Activated T-helper 2 cell treated with anti-CD3 and anti-CD28 coated beads, Interferon-gamma antibody, Interleukin-2, Interleukin-4, amounts not matched to agents 10 μg/mL and 5 μg/mL and 100 μg/mL, durations not matched to agents 14 hours and 24 hours and 36 hours (primary cell): Measurements from ENCODE around the gene CNNM3. TPM values are rescaled to one million over a fixed set of nuclear protein-coding genes. Genes with fewer than 3 reads are reported as not detected.

ENCODE experiments used
- DNase-seq: peaks from one replicate; pipeline ENCODE4 v3.0.0; 2021; ENCODE audit warnings: low spot score
- H3K27ac Mint-ChIP-seq: one replicate; pipeline ENCODE4 v1.8.0; 2021; ENCODE audit warnings: mixed read lengths
- H3K27me3 Mint-ChIP-seq: one replicate; pipeline ENCODE4 v1.8.0; 2021; ENCODE audit warnings: low read depth, mixed read lengths
- H3K36me3 Mint-ChIP-seq: one replicate; pipeline ENCODE4 v1.8.0; 2021; ENCODE audit warnings: low read depth, mixed read lengths
- H3K4me1 Mint-ChIP-seq: one replicate; pipeline ENCODE4 v1.8.0; 2021; ENCODE audit warnings: low read depth, mixed read lengths
- H3K4me3 Mint-ChIP-seq: one replicate; pipeline ENCODE4 v1.8.0; 2021; ENCODE audit warnings: low read depth, mild to moderate bottlenecking, moderate library complexity, mixed read lengths
- H3K9me3 Mint-ChIP-seq: one replicate; pipeline ENCODE4 v1.8.0; 2021; ENCODE audit warnings: mixed read lengths
- intact Hi-C: fragments of 100-400 bp; cut with micrococcal nuclease; formaldehyde crosslinking; loops from one replicate; pipeline ENCODE4 v1.15.1; 2023
- total RNA-seq: library from RNA; stranded (reverse); gene quantifications from 2 replicates; pipeline ENCODE4 v1.2.3, GENCODE V29; 2022

The CNNM3 gene
- total RNA-seq: 28.7 and 30.4 TPM in 2 replicates

- Mint-ChIP-seq H3K36me3 (peaks cover 43% of the 10 kb centered on the region), H3K4me3 (peak within 1 kb of the TSS; percentile 84), H3K27ac (peak within 1 kb of the TSS; percentile 70), H3K4me1 (peaks cover 41% of the 10 kb centered on the region), H3K9me3 (no peaks in the 10 kb centered on the region), H3K27me3 (no peaks in the 10 kb centered on the region)
- intact Hi-C loops: loop anchor here (1.0 to 5.0 kb wide), 4 partner anchors 41 to 214 kb away; partner anchors contain the start of genes ANKRD39 and CNNM4
- DNase-seq: peak; percentile 95
Measured at GRCh38 chr2:96816127-96816835, at the start of gene CNNM3. Gene CNNM3 (plus strand): TSS chr2:96816268. CDS start chr2:96816278, 10 bp downstream.

- no peaks in the 10 kb centered on the region for H3K27me3 Mint-ChIP-seq
- no peaks in the 10 kb centered on the region for H3K9me3 Mint-ChIP-seq
- peaks cover 5% of the 10 kb centered on the region for H3K36me3 Mint-ChIP-seq
- peaks cover 33% of the 10 kb centered on the region for H3K4me1 Mint-ChIP-seq
- no peak overlapping the region for H3K27ac Mint-ChIP-seq
- intact Hi-C loops: loop anchor here (10.0 kb wide), 1 partner anchor 233 kb away; the partner anchor contains the start of gene ARID5A
- H3K4me3 Mint-ChIP-seq: no peak overlapping the region
- no peak for DNase-seq
Measured at GRCh38 chr2:96767135-96767871, 48.8 kb upstream of the CNNM3 start.

GRCh38 chr2:96768083-96768561 lies 47.9 kb upstream of the CNNM3 start:
- no peaks in the 10 kb centered on the region for H3K9me3 Mint-ChIP-seq
- peaks cover 33% of the 10 kb centered on the region for H3K4me1 Mint-ChIP-seq
- H3K27ac Mint-ChIP-seq: no peak overlapping the region
- intact Hi-C loops: loop anchor here (10.0 kb wide), 1 partner anchor 233 kb away; the partner anchor contains the start of gene ARID5A
- peaks cover 5% of the 10 kb centered on the region for H3K36me3 Mint-ChIP-seq
- no peak overlapping the region for H3K4me3 Mint-ChIP-seq
- no peaks in the 10 kb centered on the region for H3K27me3 Mint-ChIP-seq
- no peak for DNase-seq

GRCh38 chr2:96769814-96770213 lies 46.3 kb upstream of the CNNM3 start:
- H3K4me1 Mint-ChIP-seq: peaks cover 23% of the 10 kb centered on the region
- no peak overlapping the region for H3K4me3 Mint-ChIP-seq
- H3K27ac Mint-ChIP-seq: no peak overlapping the region
- DNase-seq: no peak
- H3K36me3 Mint-ChIP-seq: peaks cover 5% of the 10 kb centered on the region
- H3K27me3 Mint-ChIP-seq: no peaks in the 10 kb centered on the region
- H3K9me3 Mint-ChIP-seq: no peaks in the 10 kb centered on the region
- intact Hi-C loops: loop anchor here (10.0 kb wide), 1 partner anchor 235 kb away; the partner anchor contains the start of gene ARID5A

- intact Hi-C loops: no loop called here
- Mint-ChIP-seq H3K4me3 (no peak overlapping the region), H3K4me1 (peaks cover 26% of the 10 kb centered on the region), H3K36me3 (peaks cover 5% of the 10 kb centered on the region), H3K9me3 (no peaks in the 10 kb centered on the region), H3K27ac (no peak overlapping the region), H3K27me3 (no peaks in the 10 kb centered on the region)
- no peak for DNase-seq
Measured at GRCh38 chr2:96770442-96771202, 45.4 kb upstream of the CNNM3 start.

- H3K27ac Mint-ChIP-seq: no peak overlapping the region
Measured at GRCh38 chr2:96771796-96772618, 44.1 kb upstream of the CNNM3 start.

GRCh38 chr2:96772903-96773671 lies 43.0 kb upstream of the CNNM3 start:
- Mint-ChIP-seq H3K4me1 (peaks cover 19% of the 10 kb centered on the region), H3K27ac (peak overlapping the region; percentile 28), H3K27me3 (no peaks in the 10 kb centered on the region), H3K36me3 (no peaks in the 10 kb centered on the region), H3K9me3 (no peaks in the 10 kb centered on the region), H3K4me3 (no peak overlapping the region)
- DNase-seq: no peak
- intact Hi-C loops: no loop called here

More at GRCh38 chr2:96771796-96772618, 44.1 kb upstream of the CNNM3 start:
- H3K27me3 Mint-ChIP-seq: no peaks in the 10 kb centered on the region
- H3K9me3 Mint-ChIP-seq: no peaks in the 10 kb centered on the region
- no peak for DNase-seq
- intact Hi-C loops: no loop called here
- H3K36me3 Mint-ChIP-seq: no peaks in the 10 kb centered on the region
- H3K4me1 Mint-ChIP-seq: peaks cover 21% of the 10 kb centered on the region
- no peak overlapping the region for H3K4me3 Mint-ChIP-seq

GRCh38 chr2:96773922-96774321 lies 42.1 kb upstream of the CNNM3 start:
- Mint-ChIP-seq H3K9me3 (no peaks in the 10 kb centered on the region), H3K27ac (peak overlapping the region; percentile 58), H3K4me1 (peaks cover 16% of the 10 kb centered on the region), H3K36me3 (no peaks in the 10 kb centered on the region), H3K27me3 (no peaks in the 10 kb centered on the region), H3K4me3 (peak overlapping the region; percentile 63)
- intact Hi-C loops: no loop called here
- peak; percentile 45 for DNase-seq

- Mint-ChIP-seq H3K27me3 (no peaks in the 10 kb centered on the region), H3K27ac (no peak overlapping the region), H3K9me3 (no peaks in the 10 kb centered on the region), H3K4me1 (peaks cover 16% of the 10 kb centered on the region), H3K36me3 (no peaks in the 10 kb centered on the region), H3K4me3 (no peak overlapping the region)
- DNase-seq: no peak
- intact Hi-C loops: no loop called here
Measured at GRCh38 chr2:96775160-96775559, 40.9 kb upstream of the CNNM3 start.

GRCh38 chr2:96783388-96783787 lies 32.7 kb upstream of the CNNM3 start:
- no peak for DNase-seq
- H3K27ac Mint-ChIP-seq: no peak overlapping the region
- H3K4me3 Mint-ChIP-seq: no peak overlapping the region
- no peaks in the 10 kb centered on the region for H3K36me3 Mint-ChIP-seq
- no peaks in the 10 kb centered on the region for H3K27me3 Mint-ChIP-seq
- H3K4me1 Mint-ChIP-seq: peaks cover 4% of the 10 kb centered on the region
- intact Hi-C loops: no loop called here
- no peaks in the 10 kb centered on the region for H3K9me3 Mint-ChIP-seq

GRCh38 chr2:96787411-96787810 lies 28.7 kb upstream of the CNNM3 start:
- DNase-seq: no peak
- intact Hi-C loops: no loop called here
- H3K27ac Mint-ChIP-seq: no peak overlapping the region
- peaks cover 4% of the 10 kb centered on the region for H3K4me1 Mint-ChIP-seq
- H3K36me3 Mint-ChIP-seq: no peaks in the 10 kb centered on the region
- H3K27me3 Mint-ChIP-seq: no peaks in the 10 kb centered on the region
- H3K9me3 Mint-ChIP-seq: no peaks in the 10 kb centered on the region
- no peak overlapping the region for H3K4me3 Mint-ChIP-seq
